GM20000 (cell line): ENCODE data around the gene TPPP3.

ENCODE experiments used
- DNase-seq: peaks from one replicate; pipeline ENCODE4 v3.0.0; 2012; ENCODE audit warnings: low spot score
- CTCF ChIP-seq: IDR thresholded peaks from 2 replicates; pipeline ENCODE4 v1.5.1; 2012; ENCODE audit warnings: mild to moderate bottlenecking, control low read depth; ENCODE audit errors: extremely low read depth, missing control alignments

TPPP3 gene

GRCh38 chr16:67436640-67437193, 43.4 kb upstream of the TPPP3 start:
- no peak for TF ChIP-seq CTCF
- no peak for DNase-seq

- DNase-seq: no peak
- no peak for TF ChIP-seq CTCF
These were observed 42.5 kb upstream of the TPPP3 start for GRCh38 chr16:67435758-67436164.

GRCh38 chr16:67433131-67433719, 39.9 kb upstream of the TPPP3 start:
- no peak for DNase-seq
- TF ChIP-seq CTCF: no peak

- TF ChIP-seq CTCF: no peak
These were observed 39.2 kb upstream of the TPPP3 start for GRCh38 chr16:67432506-67432890.

GRCh38 chr16:67431775-67432505, 38.6 kb upstream of the TPPP3 start:
- TF ChIP-seq CTCF: no peak
- DNase-seq: no peak

More at GRCh38 chr16:67432506-67432890, 39.2 kb upstream of the TPPP3 start:
- DNase-seq: no peak

- no peak for TF ChIP-seq CTCF
- DNase-seq: peak; percentile 73
These were observed 37.9 kb upstream of the TPPP3 start, which contains the start of gene HSD11B2 for GRCh38 chr16:67430977-67431774. Gene HSD11B2 (plus strand): TSS chr16:67431121. CDS start chr16:67431249, 128 bp downstream.

GRCh38 chr16:67430504-67430976, 37.2 kb upstream of the TPPP3 start:
- DNase-seq: no peak
- no peak for TF ChIP-seq CTCF
